Daoy (cell line): Measurements from ENCODE around the gene METTL26. TPM values are rescaled to one million over a fixed set of nuclear protein-coding genes. Genes with fewer than 3 reads are reported as not detected.
A peak's percentile ranks its signal among the peaks of the same experiment; 100 is the strongest.

ENCODE experiments used
- DNase-seq: peaks from one replicate; pipeline ENCODE4 v3.0.0-alpha.2; 2015; ENCODE audit warnings: low read depth
- total RNA-seq: library from RNA; depleted of rRNA; stranded (reverse); fragments of >200 nt; shearing (Covaris generic); gene quantifications from 2 replicates; pipeline ENCODE4 v1.2.3, GENCODE V29; 2014

The METTL26 gene
- total RNA-seq, 1 experiment from 2014 or later = 82.5 TPM

DNA sequence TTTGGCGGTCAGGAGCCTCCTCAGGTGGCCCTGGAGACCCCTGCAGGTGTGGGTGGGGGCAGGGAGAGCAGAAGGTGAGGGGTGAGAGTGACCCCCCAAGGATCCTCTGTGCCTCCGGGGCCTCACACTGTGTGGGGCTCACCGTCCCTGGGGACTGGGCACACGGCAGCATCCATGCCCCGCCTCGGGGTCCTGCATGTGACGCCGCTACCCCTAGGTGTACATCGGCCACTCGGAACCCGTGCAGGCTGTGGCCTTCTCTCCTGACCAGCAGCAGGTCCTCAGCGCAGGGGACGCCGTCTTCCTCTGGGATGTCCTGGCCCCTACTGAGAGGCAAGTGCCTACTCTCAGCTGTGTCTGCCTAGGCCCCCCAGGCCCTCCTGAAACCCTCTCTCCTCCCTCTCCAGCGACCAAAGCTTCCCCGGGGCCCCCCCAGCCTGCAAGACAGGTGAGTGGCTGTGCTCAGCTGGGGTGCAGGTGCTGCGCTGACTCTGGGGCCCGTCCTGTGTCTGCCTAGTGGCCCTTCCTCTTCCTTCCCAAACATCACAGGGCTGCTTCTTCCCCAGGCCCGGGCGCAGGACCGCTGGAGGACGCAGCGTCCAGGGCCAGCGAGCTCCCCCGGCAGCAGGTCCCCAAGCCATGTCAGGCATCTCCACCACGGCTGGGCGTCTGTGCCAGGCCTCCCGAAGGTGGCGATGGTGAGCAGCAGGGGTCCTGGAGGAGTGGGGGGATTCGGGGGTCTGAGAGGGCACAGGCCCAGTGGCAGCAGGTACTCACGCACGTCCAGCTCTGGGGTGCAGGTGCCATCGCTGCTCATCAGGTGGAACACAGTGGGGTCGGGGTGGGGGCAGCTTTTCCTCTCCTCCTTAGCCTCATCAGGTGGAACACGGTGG is 22.8 kb upstream of the METTL26 start:
- DNase-seq = no peak

- no peak for DNase-seq
Observed at GRCh38 chr16:657487-657886, 21.4 kb upstream of the METTL26 start.

DNA sequence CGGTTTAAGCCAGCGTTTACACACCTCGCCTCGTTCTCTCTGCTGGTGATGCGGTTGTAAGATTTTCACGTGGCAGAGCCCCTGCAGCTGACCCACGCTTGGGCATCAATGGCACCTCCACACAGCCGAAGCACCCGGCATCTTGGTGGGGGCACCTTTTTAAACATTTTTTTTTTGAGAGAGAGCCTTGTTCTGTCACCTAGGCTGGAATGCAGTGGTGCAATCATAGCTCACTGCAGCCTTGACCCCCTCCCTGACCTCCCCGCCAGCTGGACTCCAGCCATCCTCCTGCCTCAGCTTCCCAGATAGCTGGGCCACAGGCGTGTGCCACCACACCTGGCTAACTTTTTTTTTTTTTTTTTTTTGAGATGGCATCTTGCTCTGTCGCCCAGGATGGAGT is 17.9 kb upstream of the METTL26 start:
- no peak for DNase-seq

GRCh38 chr16:652454-653305 is 16.6 kb upstream of the METTL26 start:
- no peak for DNase-seq

DNA sequence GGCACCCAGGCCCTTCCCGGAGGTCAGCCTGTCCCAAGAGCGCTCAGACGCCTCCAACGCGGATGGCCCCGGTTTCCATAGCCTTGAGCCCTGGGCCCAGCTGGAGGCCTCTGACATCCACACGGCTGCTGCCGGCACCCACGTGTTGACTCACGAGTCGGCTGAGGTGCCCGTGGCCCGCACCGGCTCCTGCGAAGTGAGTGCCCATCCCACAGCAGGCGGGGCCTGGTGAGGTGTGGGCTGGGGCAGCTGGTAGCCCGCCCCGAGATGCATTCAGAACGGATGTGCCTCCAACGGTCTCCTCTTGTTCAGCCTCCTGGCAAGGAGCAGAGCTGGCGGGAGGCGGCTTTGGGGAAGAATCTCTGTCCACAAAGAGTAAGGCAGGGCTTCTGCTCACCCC is 15.7 kb upstream of the METTL26 start:
- no peak for DNase-seq

- no peak for DNase-seq
Observed at GRCh38 chr16:649631-650030, 13.5 kb upstream of the METTL26 start.

GRCh38 chr16:648781-649589 is 12.9 kb upstream of the METTL26 start, which contains the start of gene WDR90:
Gene WDR90 (plus strand): TSS chr16:649365. CDS start chr16:649417, 52 bp downstream.
- DNase-seq = peak; percentile 92

DNA sequence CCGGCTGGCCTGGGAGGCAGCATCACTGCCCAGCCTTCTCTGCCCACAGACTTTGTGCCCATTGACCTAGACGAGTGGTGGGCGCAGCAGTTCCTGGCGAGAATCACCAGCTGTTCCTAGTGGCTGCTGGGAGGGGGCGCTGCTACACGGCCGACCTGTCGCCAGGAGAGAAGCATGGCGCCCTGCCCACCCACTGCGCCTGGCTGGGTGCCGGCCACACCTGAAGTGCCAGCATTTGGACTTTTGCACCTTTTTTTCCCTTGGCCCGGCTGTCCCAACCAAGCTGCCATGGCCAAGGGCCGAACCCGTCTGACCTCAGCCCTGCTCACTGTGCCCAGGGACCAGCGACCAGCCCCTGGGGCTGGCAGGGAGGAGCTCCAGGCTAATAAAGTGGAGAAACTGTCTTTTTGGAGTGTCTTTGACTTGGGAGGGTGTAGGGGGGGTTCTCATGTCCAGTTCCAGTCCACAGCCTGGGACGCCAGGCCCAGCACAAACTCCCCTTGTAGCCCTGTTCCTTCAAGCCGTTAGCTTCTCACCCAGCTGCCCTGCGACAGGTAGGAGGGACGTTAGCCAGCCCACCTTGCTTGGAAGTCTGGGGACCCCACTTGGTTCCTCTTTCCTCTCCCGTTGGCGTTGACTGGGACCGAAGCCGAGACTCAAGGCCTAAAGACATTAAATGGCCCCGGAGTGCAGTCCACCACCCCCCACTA is 12.1 kb upstream of the METTL26 start:
- no peak for DNase-seq

- DNase-seq = no peak
Observed at GRCh38 chr16:647173-647902, 11.2 kb upstream of the METTL26 start.

DNA sequence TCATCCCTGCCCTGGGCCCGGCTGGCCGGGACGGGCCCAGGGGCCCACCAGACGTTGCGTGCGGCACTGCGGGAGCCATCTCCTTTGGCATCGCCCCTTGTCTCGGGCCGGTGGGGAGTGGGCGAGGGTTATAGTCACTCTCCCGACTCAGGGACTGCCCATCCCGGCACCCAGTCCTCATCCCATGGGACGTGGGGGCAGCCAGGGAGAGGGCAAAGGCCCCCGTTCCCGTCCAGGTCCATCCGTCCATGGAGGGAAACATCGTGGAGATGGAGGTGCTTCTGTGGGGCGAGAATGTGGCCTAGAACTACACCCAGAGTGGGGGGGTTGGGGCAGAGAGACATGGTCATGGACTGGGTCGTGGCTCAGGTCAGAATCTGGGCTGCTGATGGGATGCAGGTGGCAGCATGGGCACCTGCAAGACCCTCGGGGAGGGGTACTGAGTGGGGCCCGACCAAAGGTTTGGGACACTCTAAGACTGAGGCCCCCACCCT is 10.6 kb upstream of the METTL26 start:
- no peak for DNase-seq

DNA sequence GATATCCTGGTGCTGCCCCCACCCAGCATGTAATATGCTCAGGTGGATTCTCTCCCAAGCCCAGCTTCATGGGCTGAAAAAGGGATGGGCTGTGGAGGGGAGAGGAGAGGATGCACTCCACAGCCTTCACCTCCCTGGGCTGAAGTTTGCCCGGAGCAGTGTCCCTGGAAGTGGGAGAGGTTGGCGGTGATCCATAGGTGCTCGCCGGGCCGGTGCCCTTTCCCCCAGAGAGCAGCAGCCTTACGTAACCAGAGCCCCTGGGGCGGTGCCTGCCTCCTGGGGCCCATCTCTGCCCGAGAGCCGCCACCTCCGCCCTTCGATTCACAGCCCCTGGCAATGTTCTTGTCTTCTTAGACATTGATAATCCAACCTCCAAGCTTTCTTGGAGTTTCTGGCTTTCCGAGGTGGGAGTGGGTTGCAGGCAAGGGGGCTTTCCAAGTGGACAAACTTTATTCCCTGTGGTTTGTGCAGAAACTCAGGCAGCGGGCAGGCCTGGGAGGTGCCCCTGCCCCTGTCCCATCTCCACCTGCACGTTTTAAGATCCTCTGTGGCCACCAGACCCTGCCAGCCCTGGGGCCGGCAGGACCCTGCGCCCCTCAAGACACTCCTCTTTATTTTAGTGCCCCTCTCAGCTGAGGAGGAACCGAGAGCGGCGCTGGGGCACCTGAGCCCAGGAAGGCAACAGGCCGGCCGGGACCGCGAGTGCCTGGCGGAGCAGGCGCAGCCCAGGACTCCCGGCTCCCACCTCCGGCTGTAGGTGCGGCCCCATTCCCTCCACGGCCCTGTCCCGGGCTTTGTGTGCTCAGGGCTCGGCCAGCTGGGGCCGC is 10.0 kb upstream of the METTL26 start:
- peak; percentile 49 for DNase-seq

DNA sequence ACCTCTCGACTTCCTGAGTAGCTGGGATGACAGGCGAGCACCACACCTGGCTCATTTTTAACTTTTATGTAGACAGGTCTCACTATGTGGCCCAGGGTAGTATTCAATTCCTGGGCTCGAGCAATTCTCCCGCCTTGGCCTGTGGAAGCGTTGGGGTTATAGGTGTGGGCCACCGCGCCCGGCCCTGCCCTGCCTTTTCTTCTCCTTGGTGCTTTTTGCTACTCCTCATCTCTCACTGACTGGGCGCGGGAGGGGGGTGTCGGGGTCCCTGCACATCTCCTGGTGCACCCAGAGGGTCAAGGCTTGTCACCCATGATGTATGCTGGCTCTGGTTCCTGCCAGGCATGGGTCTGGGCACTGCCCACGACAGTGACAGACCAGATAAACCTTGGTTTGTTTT is 8.5 kb upstream of the METTL26 start:
- DNase-seq = no peak

GRCh38 chr16:643050-643368 is 6.9 kb upstream of the METTL26 start:
- no peak for DNase-seq

DNA sequence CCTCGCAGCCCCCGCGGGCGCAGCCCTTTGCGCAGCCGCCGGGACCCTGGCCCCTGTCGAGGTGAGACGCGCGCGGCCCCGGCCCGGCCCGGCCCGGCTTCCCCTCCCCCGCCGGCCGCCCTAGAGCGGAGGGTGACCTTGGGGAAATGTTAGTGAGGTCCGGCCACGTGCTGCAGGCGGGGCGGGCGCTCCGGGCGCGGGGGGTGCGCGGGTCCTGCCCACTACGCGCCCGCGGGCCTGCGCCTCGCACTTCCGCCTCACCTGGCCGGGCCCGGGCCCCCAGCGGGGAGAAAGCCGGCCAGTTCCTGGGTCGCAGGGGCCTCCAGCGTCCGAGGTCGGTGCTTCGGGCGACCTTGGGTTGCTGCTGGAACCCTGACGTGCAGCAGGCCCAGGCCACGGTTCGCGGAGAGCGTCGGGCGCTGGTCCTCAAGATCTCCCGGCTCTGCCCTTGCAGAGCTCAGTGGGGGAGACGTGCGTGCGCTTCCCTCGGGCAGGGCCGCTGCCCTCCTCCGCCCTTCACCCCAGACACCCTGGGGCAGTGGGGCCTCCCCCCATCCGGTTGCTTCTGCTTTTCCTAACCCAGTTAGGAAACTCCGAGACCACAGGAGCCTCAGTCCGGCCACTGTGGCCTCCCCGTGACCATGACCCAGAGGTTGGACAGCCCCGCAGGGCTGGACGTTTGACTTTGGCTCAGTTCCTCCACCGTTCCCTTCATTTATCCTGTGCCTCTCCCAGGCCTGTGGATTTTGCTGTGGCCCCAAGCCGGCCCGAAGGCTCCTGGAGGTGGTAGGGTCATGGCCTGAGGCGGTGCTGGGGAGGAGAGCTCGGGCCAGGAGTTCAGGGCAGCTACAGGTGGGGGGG is 6.3 kb upstream of the METTL26 start:
- DNase-seq = peak; percentile 37

DNA sequence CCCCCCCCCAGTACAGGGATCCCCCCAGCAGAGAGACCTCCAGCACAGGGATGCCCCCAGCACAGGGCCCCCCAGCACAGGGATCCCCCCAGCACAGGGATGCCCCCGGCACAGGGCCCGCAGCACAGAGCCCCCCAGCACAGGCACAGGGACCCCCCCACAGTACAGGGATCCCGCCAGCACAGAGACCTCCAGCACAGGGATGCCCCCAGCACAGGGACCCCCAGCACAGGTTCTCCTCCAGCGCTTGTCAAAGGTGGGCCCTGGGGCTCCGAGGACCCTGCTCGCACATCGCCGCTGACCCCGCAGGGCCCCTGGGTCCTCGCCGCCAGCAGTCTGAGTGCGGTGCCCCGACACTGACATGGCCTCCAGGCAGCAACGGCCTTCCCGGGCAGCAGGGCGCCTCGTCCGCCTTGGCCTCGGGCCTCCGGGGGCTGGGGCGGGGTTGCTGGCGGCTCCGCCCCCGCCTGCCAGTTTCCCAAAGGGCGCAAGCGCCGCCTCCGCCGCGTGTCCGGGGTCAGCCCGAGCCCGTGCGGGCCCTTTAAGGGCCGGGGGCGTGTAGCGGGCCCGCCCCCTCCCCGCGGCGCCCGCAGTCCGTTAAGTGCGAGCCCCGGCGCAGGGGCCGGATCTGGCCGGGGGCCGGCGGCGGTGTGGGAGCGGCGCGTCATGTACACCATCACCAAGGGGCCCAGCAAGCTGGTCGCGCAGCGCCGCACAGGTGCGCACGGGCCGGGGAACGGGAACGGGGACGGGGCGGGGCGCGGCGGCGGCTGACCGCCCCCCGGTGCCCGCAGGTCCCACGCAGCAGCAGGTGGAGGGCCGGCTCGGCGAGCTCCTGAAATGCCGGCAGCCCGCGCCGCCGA is 5.5 kb upstream of the METTL26 start, which contains the start of gene MCRIP2:
Gene MCRIP2 (plus strand): TSS at position 503 of the 863 bp plus-strand sequence. CDS start 164 bp downstream, at position 667.
- peak; percentile 81 for DNase-seq

GRCh38 chr16:640614-641013 is 4.5 kb upstream of the METTL26 start:
- no peak for DNase-seq

GRCh38 chr16:638836-639235 is 2.7 kb upstream of the METTL26 start:
- no peak for DNase-seq
